Lower leg skin (tissue), 3 donors: Measurements from ENCODE around the gene SEC16B.

Experiments used
- CTCF ChIP-seq, 3 donors: fragments of 450-650 bp; IDR thresholded peaks; one replicate each; pipeline ENCODE4 v1.5.1; 2016; ENCODE audit warnings: antibody characterized with exemption in 3 of 3, mild to moderate bottlenecking in 3 of 3, moderate library complexity in 2 of 3
- POLR2A ChIP-seq, 2 donors: fragments of 450-650 bp; IDR thresholded peaks; one replicate each; pipeline ENCODE4 v1.6.1; 2016 to 2017; ENCODE audit warnings: antibody characterized with exemption in 2 of 2, mild to moderate bottlenecking in 1 of 2, moderate library complexity in 1 of 2

GRCh38 chr1:177996957-177997356, 27.1 kb upstream of the SEC16B start:
- TF ChIP-seq POLR2A (IDR thresholded peaks at IDR 0.05) = no peak
- TF ChIP-seq CTCF (IDR thresholded peaks at IDR 0.05) = no peak
